GM10266 (cell line): ENCODE measurements around the gene SLC24A1.

ENCODE experiments used
- DNase-seq: peaks from one replicate; pipeline ENCODE4 v3.0.0; 2012; ENCODE audit errors: extremely low spot score
- TF ChIP-seq, protein P1 (sequence below): IDR thresholded peaks from 2 replicates; pipeline ENCODE4 v1.5.1; 2012; ENCODE audit warnings: mild to moderate bottlenecking, low read depth; ENCODE audit not compliant: control insufficient read depth, insufficient read depth; ENCODE audit errors: missing control alignments

Gene SLC24A1

DNA sequence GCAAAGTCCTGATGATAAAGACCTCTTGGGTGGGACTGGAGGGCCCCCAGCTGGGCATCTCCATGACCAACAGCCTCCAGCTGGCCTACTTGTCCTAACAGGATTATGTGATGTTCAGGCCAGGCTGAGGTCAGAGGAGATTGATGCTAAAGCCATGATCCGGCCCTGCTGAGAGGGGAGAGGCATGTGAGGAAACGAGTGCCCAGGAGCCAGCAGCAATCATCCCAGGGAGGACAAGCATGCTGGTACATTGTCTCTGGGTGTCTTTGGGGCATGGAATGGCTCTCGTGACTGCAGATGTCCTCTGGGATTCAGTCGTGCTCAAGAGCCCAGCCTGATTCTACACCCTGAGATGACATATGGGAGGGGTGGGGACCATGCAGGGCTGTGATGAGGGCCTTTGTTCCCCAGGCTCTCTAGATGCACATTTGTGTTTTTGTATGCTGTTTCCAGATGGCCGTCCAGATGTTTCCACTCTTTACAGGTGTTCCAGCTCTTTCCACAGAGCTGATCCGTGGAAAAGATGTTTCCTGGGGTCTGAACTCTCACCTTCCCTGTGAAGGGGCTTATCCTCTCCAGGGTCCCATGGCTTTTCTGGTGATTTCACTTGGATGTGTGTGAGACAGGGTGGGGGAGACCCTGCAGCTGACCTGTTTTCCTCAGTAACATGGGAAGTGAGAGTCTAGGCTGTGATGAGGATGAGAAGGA is 20.2 kb downstream of the SLC24A1 start:
- DNase-seq: no peak
- TF ChIP-seq, protein P1, sequence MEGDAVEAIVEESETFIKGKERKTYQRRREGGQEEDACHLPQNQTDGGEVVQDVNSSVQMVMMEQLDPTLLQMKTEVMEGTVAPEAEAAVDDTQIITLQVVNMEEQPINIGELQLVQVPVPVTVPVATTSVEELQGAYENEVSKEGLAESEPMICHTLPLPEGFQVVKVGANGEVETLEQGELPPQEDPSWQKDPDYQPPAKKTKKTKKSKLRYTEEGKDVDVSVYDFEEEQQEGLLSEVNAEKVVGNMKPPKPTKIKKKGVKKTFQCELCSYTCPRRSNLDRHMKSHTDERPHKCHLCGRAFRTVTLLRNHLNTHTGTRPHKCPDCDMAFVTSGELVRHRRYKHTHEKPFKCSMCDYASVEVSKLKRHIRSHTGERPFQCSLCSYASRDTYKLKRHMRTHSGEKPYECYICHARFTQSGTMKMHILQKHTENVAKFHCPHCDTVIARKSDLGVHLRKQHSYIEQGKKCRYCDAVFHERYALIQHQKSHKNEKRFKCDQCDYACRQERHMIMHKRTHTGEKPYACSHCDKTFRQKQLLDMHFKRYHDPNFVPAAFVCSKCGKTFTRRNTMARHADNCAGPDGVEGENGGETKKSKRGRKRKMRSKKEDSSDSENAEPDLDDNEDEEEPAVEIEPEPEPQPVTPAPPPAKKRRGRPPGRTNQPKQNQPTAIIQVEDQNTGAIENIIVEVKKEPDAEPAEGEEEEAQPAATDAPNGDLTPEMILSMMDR: no peak

DNA sequence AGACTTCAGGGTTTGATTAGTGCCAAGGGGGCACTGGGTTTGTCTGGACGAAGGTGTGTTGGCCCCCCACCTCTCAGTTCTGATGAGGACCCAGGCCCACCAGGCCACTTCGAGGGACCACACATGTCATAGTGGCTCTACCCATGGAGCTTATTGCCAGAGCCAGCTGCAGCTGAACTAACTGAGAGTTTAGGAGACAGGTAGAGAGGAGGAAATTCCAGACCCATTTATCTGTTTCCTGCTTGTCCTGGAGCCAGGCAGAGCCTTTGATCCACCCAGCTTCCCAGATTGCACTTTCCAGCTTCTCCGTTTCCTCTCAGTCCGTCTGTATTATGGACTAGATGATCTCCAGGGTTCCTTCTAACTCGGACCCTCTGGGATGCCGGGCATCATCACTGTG is 20.9 kb downstream of the SLC24A1 start:
- TF ChIP-seq, protein P1: no peak
- no peak for DNase-seq

DNA sequence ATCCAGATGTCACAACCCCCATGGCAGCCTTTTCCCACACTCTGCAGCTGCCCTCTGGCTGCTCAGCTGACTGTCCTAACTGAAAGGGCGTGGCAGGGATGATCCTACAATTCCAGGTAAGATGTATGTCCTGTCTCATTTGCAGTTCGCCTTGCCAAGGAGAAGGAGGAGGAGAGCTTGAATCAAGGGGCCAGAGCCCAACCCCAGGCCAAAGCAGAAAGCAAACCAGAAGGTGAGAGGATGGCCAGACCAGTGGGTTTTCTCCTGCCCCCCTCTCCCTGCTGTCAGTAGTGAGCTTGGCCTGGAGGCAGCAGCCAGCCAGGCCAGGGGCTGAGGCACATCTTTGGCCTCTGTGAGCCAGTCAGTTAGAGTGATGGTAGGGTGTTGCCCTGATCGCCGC is 22.5 kb downstream of the SLC24A1 start:
- TF ChIP-seq, protein P1: no peak
- no peak for DNase-seq

DNA sequence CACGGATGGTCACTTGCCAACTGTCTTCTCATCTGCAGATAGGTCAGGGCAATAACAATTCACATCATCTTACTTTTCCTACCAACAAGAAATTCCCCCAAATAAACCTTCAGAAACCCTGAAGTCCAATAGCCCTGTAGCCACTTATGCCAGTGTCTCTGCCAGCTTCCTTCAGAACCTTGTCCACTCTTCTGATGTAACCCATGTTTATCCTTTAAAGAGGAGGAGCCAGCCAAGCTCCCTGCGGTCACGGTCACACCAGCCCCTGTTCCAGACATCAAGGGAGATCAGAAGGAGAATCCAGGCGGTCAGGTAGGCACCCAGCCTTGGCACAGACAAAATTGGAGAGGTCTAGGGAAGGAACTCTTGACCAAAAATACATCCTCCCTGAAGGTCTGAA is 23.7 kb downstream of the SLC24A1 start:
- no peak for DNase-seq
- TF ChIP-seq, protein P1: no peak

DNA sequence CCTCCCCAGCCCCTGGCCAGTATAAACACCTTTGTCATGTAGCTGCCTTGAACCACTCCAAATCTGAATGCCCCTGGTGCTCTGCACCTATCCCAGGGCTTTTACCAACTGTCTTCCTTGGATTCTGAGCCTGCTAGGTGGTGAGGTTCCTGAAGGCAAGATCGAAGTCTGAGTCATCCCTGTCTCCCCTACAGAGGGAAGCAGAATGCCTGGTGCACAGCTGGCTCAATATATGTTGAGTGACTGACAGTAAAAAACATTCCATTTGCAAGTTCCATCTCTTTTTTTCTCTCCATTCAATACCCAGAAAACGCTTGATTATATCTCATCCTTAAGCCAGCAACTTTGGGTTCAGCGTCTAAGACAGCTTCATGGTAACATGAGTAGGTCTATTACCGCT is 24.7 kb downstream of the SLC24A1 start:
- DNase-seq: no peak

DNA sequence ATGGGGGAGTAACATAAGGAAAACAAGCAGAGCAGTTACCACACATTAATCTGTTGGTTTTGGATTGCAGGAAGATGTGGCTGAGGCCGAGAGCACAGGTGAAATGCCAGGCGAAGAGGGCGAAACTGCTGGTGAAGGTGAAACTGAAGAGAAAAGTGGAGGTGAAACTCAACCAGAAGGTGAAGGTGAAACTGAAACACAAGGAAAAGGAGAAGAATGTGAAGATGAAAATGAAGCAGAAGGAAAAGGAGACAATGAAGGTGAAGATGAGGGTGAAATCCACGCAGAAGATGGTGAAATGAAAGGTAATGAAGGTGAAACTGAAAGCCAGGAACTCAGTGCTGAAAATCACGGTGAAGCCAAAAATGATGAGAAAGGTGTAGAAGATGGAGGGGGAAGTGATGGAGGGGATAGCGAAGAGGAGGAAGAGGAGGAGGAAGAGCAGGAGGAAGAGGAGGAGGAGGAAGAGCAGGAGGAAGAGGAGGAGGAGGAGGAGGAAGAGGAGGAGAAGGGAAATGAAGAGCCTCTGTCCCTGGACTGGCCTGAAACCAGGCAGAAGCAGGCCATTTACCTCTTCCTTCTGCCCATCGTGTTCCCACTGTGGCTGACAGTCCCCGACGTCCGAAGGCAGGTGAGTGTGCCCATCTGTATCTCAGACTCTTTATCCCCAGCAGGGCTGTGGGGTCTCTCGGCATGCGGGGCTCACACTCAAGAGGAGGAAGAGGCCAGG is 28.7 kb downstream of the SLC24A1 start:
- TF ChIP-seq, protein P1: no peak
- DNase-seq: no peak

More for the DNA sequence above, 24.7 kb downstream of the SLC24A1 start:
- TF ChIP-seq, protein P1: no peak

DNA sequence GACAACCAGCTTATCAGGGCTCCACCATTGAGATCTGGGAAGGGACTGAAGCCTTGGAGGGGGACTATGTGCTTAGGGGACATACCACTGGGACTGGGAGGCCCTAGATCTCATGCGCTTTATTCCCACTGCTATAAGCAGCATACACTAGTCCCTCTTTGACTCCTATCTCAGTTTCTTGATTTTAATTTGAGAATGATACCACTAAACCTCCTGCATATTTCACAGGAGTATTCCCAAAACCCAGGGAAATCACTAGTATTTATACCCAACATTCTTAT is 29.2 kb downstream of the SLC24A1 start:
- TF ChIP-seq, protein P1: no peak
- DNase-seq: no peak
